BE2C (cell line): ENCODE data around the gene ARHGAP30.

ENCODE experiments used
- DNase-seq: peaks from one replicate; pipeline ENCODE4 v3.0.0-alpha.2; 2020
- H3K27me3 ChIP-seq: fragments of 250-450 bp; sonication (Bioruptor Pico); 2 replicates; pipeline ENCODE4 v1.5.1; 2020; ENCODE audit warnings: mild to moderate bottlenecking
- H3K36me3 ChIP-seq: fragments of 250-450 bp; sonication (Bioruptor Pico); 2 replicates; pipeline ENCODE4 v1.5.1; 2020; ENCODE audit warnings: mild to moderate bottlenecking
- H3K4me1 ChIP-seq: fragments of 250-450 bp; sonication (Bioruptor Pico); 2 replicates; pipeline ENCODE4 v1.5.1; 2020
- H3K4me3 ChIP-seq: 2 replicates; pipeline ENCODE4 v1.5.1; 2011; ENCODE audit warnings: low read depth, low read length
- H3K9me3 ChIP-seq: fragments of 250-450 bp; sonication (Bioruptor Pico); 2 replicates; pipeline ENCODE4 v1.5.1; 2020
- CTCF ChIP-seq: IDR thresholded peaks from 2 replicates; pipeline ENCODE4 v1.5.1; 2012; ENCODE audit warnings: mild to moderate bottlenecking, low read depth, low read length

Gene ARHGAP30

DNA sequence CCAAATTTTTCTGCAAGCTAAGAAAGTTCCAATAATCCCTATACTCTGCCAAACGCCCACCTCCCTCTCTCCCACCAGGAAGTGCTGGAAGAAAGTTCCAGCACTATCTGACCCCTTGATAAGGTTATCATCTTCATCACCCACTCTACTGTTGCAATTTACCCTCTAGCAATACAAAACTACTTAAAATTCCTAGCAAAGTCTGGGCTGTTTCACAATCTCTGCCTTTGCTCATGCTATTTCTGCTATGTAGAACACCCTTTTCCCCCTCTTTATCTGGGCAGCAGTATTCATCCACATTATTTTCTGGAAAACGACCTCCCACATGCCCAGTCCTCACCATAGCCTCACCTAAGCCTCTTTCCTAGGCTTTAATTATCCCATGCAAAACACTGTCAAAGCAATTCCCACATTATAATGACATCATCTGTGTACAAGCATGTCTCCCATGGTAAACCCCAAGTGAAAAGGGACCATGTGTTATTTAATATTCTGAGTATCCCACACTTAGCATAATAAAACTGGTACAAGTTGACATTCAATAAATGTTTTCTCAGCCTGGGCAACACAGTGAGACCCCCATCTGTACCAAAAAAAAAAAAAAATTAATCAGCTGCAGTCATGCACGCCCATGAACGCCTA is 60.7 kb downstream of the ARHGAP30 start:
- no peak for TF ChIP-seq CTCF
- Histone ChIP-seq H3K36me3 (no peaks in the 10 kb centered on the region), H3K4me3 (no peak overlapping the region), H3K4me1 (no peaks in the 10 kb centered on the region), H3K27me3 (no peaks in the 10 kb centered on the region), H3K9me3 (no peaks in the 10 kb centered on the region)
- no peak for DNase-seq

DNA sequence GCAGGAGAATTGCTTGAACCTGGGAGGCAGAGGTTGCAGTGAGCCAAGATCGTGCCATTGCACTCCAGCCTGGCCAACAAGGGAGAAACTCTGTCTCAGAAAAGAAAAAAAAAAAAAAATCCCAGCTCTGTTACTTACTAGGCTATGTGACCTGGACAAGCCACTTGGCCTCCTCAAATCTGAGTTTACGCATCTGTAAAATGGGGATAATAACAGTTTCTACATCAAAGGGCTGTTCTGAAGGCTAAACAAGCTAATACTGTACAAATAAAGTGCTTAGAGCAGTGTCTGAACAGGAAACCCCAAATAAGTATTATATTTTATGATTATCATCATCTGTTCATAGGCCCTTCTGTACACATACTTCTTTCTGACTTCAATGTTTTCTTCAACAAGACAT is 62.3 kb downstream of the ARHGAP30 start:
- H3K4me3 ChIP-seq, result no peak overlapping the region
- no peaks in the 10 kb centered on the region for H3K36me3 ChIP-seq
- no peak for TF ChIP-seq CTCF
- no peak for DNase-seq
- no peaks in the 10 kb centered on the region for H3K9me3 ChIP-seq
- H3K27me3 ChIP-seq, result no peaks in the 10 kb centered on the region
- H3K4me1 ChIP-seq, result no peaks in the 10 kb centered on the region

DNA sequence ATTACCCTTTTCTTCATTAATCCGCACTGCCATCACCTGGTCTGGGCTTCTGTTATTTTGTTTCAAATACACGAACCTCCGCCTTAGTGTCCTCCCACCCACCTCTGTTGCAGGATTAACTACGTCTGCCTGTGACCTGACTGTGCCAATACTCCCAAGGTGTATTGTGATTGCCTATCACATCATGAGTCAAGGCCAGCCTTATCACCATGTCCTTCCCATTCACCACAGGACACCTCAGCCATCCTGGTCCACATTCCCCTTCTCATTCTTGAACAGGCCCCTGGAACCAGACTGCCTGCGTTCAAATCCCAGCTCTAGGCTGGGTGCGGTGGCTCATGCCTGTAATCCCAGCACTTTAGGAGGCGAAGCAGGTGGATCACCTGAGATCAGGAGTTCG is 63.1 kb downstream of the ARHGAP30 start:
- no peaks in the 10 kb centered on the region for H3K36me3 ChIP-seq
- no peaks in the 10 kb centered on the region for H3K9me3 ChIP-seq
- DNase-seq, result no peak
- no peaks in the 10 kb centered on the region for H3K27me3 ChIP-seq
- no peak overlapping the region for H3K4me3 ChIP-seq
- no peak for TF ChIP-seq CTCF
- H3K4me1 ChIP-seq, result no peaks in the 10 kb centered on the region

DNA sequence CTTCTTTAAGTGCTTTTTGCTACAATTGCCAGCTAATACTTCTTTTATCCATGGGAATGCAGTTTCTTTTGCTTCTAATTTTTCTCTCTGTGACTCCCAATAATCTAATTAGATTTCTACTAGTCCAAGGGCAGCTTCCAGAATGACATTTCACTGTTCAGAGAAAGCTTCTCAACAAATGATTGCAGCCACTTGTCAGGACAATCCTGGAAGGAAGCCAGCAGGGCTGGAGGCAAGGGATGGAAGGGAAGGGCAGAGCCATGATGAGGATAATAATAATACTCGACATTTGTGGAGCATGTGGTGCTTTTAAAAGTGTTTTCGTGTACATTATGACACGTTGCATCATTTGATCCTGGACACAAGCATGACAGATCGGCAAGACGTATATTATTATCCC is 68.2 kb downstream of the ARHGAP30 start:
- Histone ChIP-seq H3K36me3 (no peaks in the 10 kb centered on the region), H3K4me3 (no peak overlapping the region), H3K27me3 (no peaks in the 10 kb centered on the region), H3K9me3 (no peaks in the 10 kb centered on the region), H3K4me1 (no peaks in the 10 kb centered on the region)
- peak; percentile 45 for DNase-seq
- no peak for TF ChIP-seq CTCF

DNA sequence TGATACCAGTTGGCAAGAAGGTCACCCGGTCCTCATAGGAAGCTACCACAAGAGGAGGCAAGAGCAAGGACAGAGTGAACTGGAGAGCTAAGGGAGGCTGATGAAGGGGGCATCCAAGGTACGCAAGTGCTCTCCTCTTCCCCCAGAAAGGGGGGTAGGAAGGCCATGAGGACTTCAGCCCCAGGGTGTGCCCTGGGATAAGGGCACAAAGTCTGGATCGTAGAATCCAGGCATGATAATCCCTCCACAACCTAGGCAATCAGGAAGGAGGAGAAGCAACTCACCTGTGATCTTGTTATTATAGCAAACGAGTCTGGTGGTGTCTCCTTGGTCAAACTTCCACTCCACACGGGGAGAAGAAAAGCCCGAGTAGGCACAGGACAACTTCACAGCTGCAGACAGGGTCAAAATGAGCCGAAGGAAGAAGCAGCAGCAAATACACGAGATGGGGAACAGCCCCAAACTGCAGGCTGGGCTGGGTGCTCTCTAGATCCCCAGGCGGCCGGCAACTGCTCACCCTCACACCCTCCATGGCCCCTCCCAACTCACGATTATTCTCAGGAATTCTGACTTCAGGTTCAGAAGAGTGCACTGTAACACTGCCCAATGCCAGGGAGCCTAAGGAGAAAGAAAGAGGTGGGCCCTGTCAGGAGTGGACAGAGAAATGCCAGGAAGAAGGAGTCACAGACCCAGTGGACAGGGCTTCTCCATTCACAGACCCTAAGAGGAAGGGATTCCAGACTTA is 68.8 kb downstream of the ARHGAP30 start:
- Histone ChIP-seq H3K4me1 (no peaks in the 10 kb centered on the region), H3K4me3 (no peak overlapping the region), H3K9me3 (no peaks in the 10 kb centered on the region), H3K27me3 (no peaks in the 10 kb centered on the region), H3K36me3 (no peaks in the 10 kb centered on the region)
- TF ChIP-seq CTCF, result no peak
- no peak for DNase-seq

DNA sequence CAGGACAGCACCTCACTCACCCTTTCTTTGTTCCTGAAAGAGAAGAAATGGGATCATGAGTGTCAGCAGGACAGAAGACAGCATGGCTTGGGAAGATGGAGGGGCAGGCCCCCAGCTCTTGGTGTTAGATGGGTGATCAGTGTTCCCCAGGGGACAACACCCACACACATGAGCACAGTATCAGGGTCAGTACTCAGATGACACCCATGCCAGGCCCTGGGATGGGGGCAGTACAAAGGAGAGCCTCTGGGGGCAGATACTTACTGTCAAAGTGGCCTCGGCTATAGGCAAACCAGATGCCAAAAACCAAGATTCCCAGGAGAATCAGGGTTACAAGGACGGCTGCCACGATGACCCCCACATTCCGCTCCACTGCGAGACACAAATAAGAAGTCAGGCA is 70.3 kb downstream of the ARHGAP30 start:
- Histone ChIP-seq H3K9me3 (no peaks in the 10 kb centered on the region), H3K4me3 (no peak overlapping the region), H3K36me3 (no peaks in the 10 kb centered on the region), H3K27me3 (no peaks in the 10 kb centered on the region), H3K4me1 (no peaks in the 10 kb centered on the region)
- no peak for DNase-seq
- TF ChIP-seq CTCF, result peak; percentile 13; the same call in 1 of the 2 replicates
